HG03432 (cell line): ENCODE results near the gene GRAP2.

Source experiments
- ATAC-seq: cut with Tn5 transposase; IDR thresholded peaks from one replicate; pipeline ENCODE4 v1.9.1; 2021; ENCODE audit warnings: mild to moderate bottlenecking, moderate library complexity; ENCODE audit not compliant: unreplicated experiment

The GRAP2 gene

GRCh38 chr22:40008726-40009291 lies 107.9 kb downstream of the GRAP2 start:
- no peak for ATAC-seq

GRCh38 chr22:40009292-40009774 lies 108.4 kb downstream of the GRAP2 start:
- ATAC-seq: no peak

GRCh38 chr22:40009951-40010671 lies 109.2 kb downstream of the GRAP2 start:
- no peak for ATAC-seq

- no peak for ATAC-seq
Observed at GRCh38 chr22:40010746-40011145, 109.9 kb downstream of the GRAP2 start.

- no peak for ATAC-seq
Observed at GRCh38 chr22:40014667-40015248, 113.9 kb downstream of the GRAP2 start.

GRCh38 chr22:40015358-40015976 lies 114.6 kb downstream of the GRAP2 start:
- no peak for ATAC-seq

GRCh38 chr22:40018051-40018450 lies 117.2 kb downstream of the GRAP2 start:
- no peak for ATAC-seq

- no peak for ATAC-seq
Observed at GRCh38 chr22:40019100-40019499, 118.2 kb downstream of the GRAP2 start.

GRCh38 chr22:40020956-40021355 lies 120.1 kb downstream of the GRAP2 start:
- no peak for ATAC-seq

GRCh38 chr22:40021401-40022000 lies 120.6 kb downstream of the GRAP2 start:
- no peak for ATAC-seq

- ATAC-seq: no peak
Observed at GRCh38 chr22:40022536-40023240, 121.8 kb downstream of the GRAP2 start.
